Stimulated activated naive B cell treated with anti-CD40 and anti-IgM and Interleukin-4, amounts not matched to agents 10 μg/mL and 1 μg/mL and 100 μg/mL, for 72 hours (primary cell): ENCODE data around the gene ZNF205.
"Not testable (repeated sequence)": the region's sequence is repeated elsewhere in the genome, so short reads cannot be mapped to it uniquely, and the experiment has no call there.

Experiments used
- ATAC-seq, 2 donors: fragments of 150-1000 bp; cut with Tn5 transposase; replicated peaks; 2 replicates each; pipeline ENCODE4 v1.10.0; 2021; ENCODE audit warnings: moderate library complexity in 1 of 2
- DNase-seq: peaks from one replicate; pipeline ENCODE4 v3.0.0; 2021
- H3K27ac Mint-ChIP-seq: one replicate; pipeline ENCODE4 v1.8.0; 2022; ENCODE audit warnings: mild to moderate bottlenecking, mixed read lengths
- H3K27me3 Mint-ChIP-seq, 2 donors: one replicate each; pipeline ENCODE4 v1.8.0; 2022; ENCODE audit warnings: mixed read lengths in 2 of 2
- H3K36me3 Mint-ChIP-seq, 2 donors: one replicate each; pipeline ENCODE4 v1.8.0; 2022; ENCODE audit warnings: mixed read lengths in 2 of 2, mild to moderate bottlenecking in 1 of 2
- H3K4me1 Mint-ChIP-seq, 2 donors: one replicate each; pipeline ENCODE4 v1.8.0; 2022; ENCODE audit warnings: mixed read lengths in 2 of 2, mild to moderate bottlenecking in 1 of 2
- H3K4me3 Mint-ChIP-seq, 2 donors: one replicate each; pipeline ENCODE4 v1.8.0; 2022; ENCODE audit warnings: mild to moderate bottlenecking in 2 of 2, mixed read lengths in 2 of 2, moderate library complexity in 1 of 2
- H3K9me3 Mint-ChIP-seq, 2 donors: one replicate each; pipeline ENCODE4 v1.8.0; 2022; ENCODE audit warnings: mixed read lengths in 2 of 2, mild to moderate bottlenecking in 1 of 2

The ZNF205 gene

DNA sequence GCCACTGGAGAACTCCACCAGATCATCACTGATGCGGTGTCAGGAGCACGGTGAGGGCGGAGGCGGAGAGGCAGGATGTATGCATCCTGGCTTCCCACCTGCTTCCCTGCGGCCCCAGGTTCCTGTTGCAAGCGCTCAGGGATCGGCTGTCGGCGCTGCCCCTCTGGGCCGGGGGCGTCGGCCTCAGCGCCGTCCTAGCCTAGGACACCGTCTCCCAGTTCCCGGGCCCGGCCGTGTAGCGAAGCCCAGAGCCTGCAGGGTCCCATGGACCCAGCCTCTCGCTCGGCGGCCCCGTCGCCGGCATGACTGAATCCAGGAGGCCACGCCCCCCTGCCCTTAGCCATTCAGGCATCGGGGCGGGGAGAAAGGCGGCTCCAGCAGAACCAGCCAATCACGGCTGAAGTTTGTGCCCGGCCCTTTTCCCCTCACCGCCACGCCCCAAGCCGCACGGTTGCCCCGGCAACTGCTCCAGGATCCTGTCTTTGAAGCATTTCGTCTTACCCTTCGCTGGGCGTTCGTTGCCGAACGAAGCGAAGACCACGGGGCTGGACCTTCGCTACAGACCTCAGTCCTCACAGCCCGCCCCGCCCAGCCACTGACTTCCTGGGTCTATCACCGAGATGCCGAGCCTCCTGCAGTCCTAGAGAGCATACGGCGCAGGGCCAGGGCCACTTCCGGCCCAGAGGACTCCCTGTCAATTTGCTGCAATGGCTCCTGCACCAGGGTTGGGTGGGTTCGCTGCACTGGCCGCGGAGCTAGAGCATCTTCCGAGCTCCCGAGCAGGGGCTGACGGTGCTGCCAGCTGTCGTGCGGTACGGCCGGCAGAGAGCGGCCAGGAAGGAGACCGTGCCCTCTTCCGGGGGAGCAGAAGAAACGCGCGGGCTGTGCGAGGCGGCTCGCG is 11.8 kb downstream of the ZNF205 start:
- Mint-ChIP-seq H3K4me1 (peaks cover 26 to 49% of the 10 kb centered on the region in 2 donors), H3K9me3 (no peaks in the 10 kb centered on the region), H3K27ac (peak overlapping the region; percentile 98), H3K36me3 (peaks cover 5 to 11% of the 10 kb centered on the region in 2 donors), H3K27me3 (no peaks in the 10 kb centered on the region), H3K4me3 (peak overlapping the region; percentile 96 to 98)
- DNase-seq (peak; percentile 93), ATAC-seq (peak; percentile 88 to 92)

DNA sequence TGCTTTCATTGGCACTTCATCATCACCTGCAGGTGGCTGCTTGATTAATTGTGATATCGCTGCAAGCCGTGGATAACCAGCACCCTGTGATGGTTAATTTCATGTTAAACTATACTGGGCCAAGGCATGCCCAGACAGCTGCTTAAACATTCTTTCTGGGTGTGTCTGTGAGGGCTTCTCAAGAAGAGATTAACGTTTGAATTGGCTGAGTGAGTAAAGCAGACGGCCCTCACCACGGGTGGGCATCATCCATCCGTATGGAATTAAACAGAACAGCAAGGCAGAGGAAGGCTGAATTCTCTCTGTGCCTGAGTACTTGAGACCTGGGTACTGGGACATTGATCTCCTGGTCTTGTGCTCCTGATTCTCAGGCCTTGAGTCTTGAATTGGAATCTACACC is 15.4 kb downstream of the ZNF205 start:
- Mint-ChIP-seq H3K9me3 (no peaks in the 10 kb centered on the region), H3K27me3 (no peaks in the 10 kb centered on the region), H3K36me3 (peaks cover 14 to 21% of the 10 kb centered on the region in 2 donors), H3K27ac (no peak overlapping the region), H3K4me3 (no peak overlapping the region), H3K4me1 (peaks cover 30 to 68% of the 10 kb centered on the region in 2 donors)
- ATAC-seq (no peak), DNase-seq (no peak)

DNA sequence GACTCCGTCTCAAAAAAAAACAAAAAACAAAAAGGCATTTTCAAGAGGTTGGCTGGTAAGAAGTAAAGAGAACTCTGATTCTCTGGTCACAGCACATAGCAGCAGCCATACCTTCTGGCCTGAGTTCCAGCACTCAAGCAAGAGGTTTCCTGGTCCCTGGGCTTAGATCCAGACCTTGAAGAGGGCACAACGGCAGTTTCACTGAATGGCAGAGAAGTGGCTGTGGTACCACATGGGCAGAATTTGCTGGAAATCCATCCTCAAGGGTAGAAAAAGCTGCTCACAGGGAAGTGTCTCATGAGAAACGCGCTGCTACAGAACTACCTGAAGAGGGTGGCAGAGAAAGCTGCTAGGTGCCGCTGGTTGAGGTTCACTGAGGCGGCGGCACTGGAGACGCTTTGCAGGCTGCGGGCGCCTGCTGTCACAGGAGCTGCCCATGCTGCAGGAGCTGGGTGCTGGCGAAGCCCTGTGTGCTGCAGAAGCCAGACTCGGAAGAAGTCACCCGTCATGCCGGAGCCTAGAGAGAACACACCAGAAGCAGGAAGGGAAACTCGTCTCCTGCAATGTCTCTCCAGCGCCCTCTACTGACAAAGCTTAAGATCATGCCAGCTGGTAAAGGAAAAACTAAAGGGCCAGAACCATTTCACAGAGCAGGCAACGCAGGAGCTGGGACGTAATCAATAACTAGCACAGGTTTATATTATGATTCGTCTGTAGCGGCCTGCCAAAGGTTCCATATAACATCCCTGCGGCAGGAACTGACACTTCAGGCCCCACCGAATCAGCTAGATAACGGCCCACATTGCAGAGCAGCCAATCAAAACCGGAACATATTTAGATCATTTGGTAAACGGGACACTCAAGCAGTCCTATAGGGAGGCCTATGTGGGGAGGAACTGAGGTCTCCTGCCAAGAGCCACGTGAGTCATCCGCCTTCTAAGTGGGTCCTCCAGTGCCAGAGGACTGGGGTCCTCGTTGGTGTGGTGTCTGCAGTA is 17.0 kb downstream of the ZNF205 start:
- peaks cover 18 to 24% of the 10 kb centered on the region in 2 donors for H3K36me3 Mint-ChIP-seq
- ATAC-seq (peak; percentile 77 to 79), DNase-seq (peak; percentile 71)
- H3K4me1 Mint-ChIP-seq, result peaks cover 24 to 61% of the 10 kb centered on the region in 2 donors
- H3K27ac Mint-ChIP-seq, result peak overlapping the region; percentile 92
- no peaks in the 10 kb centered on the region for H3K9me3 Mint-ChIP-seq
- peak overlapping the region; percentile 93 to 96 for H3K4me3 Mint-ChIP-seq
- no peaks in the 10 kb centered on the region for H3K27me3 Mint-ChIP-seq

- DNase-seq, result no peak
- H3K4me3 Mint-ChIP-seq, result no peak overlapping the region
- no peak for ATAC-seq
These were observed 19.5 kb downstream of the ZNF205 start for GRCh38 chr16:3131755-3132377.

GRCh38 chr16:3133844-3134243 is 21.5 kb downstream of the ZNF205 start:
- no peak for ATAC-seq
- H3K9me3 Mint-ChIP-seq, result no peaks in the 10 kb centered on the region
- H3K4me3 Mint-ChIP-seq, result peak overlapping the region; percentile 96 to 100
- H3K4me1 Mint-ChIP-seq, result peaks cover 11 to 45% of the 10 kb centered on the region in 2 donors
- peaks cover 14 to 26% of the 10 kb centered on the region in 2 donors for H3K36me3 Mint-ChIP-seq
- peak overlapping the region; percentile 98 for H3K27ac Mint-ChIP-seq
- DNase-seq, result no peak
- no peaks in the 10 kb centered on the region for H3K27me3 Mint-ChIP-seq

More at GRCh38 chr16:3131755-3132377, 19.5 kb downstream of the ZNF205 start:
- H3K27me3 Mint-ChIP-seq, result no peaks in the 10 kb centered on the region
- H3K27ac Mint-ChIP-seq, result no peak overlapping the region
- H3K36me3 Mint-ChIP-seq, result peaks cover 15 to 20% of the 10 kb centered on the region in 2 donors
- no peaks in the 10 kb centered on the region for H3K9me3 Mint-ChIP-seq
- H3K4me1 Mint-ChIP-seq, result peaks cover 14 to 53% of the 10 kb centered on the region in 2 donors

DNA sequence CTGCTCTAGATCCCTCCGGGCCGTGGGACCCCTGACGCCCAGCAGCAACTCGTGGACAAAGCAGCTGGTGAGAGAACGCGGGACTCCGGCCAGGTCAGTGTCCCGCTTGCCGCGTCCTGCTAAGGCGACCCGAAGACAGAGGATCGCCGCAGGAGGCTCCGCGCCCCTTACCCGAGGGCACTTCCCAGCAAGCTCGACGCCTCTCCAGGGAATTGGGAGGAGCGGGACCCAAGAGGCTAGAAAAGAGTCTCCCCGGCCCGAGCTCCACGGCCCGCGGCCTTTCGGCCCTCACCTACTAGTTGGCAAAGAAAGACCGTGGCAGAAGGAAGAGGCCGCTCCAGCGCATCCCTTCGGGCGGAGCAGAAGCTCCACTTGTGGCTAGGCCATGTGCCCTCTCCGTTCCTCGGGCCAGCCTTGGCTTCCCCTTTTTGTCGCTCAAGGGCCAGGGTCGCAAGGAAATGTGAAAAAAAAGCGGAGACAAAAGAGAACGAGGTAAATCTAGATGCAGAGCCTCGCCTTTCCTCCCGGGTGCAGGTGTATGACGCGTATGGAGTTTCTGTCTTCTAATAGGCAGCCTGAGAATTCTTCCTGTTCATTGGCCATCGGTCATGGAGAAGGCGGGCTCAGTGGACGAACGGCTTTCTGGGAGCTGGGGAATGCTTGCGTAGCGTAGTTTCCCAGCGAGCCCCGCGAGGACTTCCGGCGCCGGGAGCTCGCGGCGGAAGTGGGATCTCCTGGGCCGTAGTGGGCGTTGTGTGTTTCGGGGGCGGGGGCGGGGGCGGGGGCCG is 22.1 kb downstream of the ZNF205 start, which contains the start of gene ZNF213:
Gene ZNF213 (plus strand): TSS at position 692 of the 788 bp plus-strand sequence. CDS start 2,252 bp downstream, outside the sequence.
- H3K36me3 Mint-ChIP-seq, result peaks cover 19 to 30% of the 10 kb centered on the region in 2 donors
- peak within 1 kb of the TSS; percentile 98 for H3K27ac Mint-ChIP-seq
- peaks cover 9 to 38% of the 10 kb centered on the region in 2 donors for H3K4me1 Mint-ChIP-seq

DNA sequence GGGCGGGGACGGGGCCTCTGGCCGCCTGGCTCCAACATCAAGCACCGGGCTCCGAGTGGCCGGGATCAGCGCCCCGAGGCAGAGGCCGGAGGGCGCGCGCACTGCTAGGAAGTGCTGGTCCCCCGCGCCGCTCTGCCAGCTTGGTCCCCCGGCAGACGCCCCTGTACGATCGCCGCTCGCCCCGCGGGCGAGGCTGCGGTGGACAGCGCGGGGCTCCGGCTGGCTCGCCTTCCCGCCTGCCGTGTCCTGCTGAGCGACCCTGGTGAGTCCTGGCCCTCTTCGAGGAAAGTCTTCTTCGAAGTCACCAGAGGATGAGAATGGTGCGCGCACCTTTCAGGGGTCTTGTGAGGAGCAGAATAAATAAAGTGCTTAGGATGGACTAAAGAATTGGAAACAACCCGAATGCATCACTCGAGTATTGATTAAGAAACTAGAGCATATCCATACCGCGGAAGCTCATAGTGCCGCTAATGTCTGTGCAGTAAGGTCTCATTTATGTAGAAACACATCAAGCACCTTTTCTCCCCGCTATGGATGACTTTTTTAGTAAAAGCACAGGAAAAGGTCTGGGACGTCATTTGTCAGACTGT is 22.8 kb downstream of the ZNF205 start:
- Mint-ChIP-seq H3K27ac (peak overlapping the region; percentile 98), H3K4me1 (peaks cover 5 to 34% of the 10 kb centered on the region in 2 donors), H3K4me3 (peak overlapping the region; percentile 96 to 100), H3K9me3 (no peaks in the 10 kb centered on the region), H3K36me3 (peaks cover 20 to 30% of the 10 kb centered on the region in 2 donors), H3K27me3 (no peaks in the 10 kb centered on the region)
- no peak for DNase-seq
- ATAC-seq, result peak; percentile 54 to 56

More for the DNA sequence above, 22.1 kb downstream of the ZNF205 start, which contains the start of gene ZNF213:
- H3K4me3 Mint-ChIP-seq, result peak within 1 kb of the TSS; percentile 96 to 100
- ATAC-seq (peak; percentile 97 to 98), DNase-seq (peak; percentile 94)
- no peaks in the 10 kb centered on the region for H3K27me3 Mint-ChIP-seq
- no peaks in the 10 kb centered on the region for H3K9me3 Mint-ChIP-seq

- H3K36me3 Mint-ChIP-seq, result peaks cover 24 to 37% of the 10 kb centered on the region in 2 donors
- no peaks in the 10 kb centered on the region for H3K9me3 Mint-ChIP-seq
- ATAC-seq (no peak), DNase-seq (no peak)
- H3K4me1 Mint-ChIP-seq, result peaks cover 6 to 23% of the 10 kb centered on the region in 2 donors
- no peak overlapping the region for H3K27ac Mint-ChIP-seq
- no peak overlapping the region for H3K4me3 Mint-ChIP-seq
- no peaks in the 10 kb centered on the region for H3K27me3 Mint-ChIP-seq
These were observed 24.9 kb downstream of the ZNF205 start for GRCh38 chr16:3137267-3137666.

DNA sequence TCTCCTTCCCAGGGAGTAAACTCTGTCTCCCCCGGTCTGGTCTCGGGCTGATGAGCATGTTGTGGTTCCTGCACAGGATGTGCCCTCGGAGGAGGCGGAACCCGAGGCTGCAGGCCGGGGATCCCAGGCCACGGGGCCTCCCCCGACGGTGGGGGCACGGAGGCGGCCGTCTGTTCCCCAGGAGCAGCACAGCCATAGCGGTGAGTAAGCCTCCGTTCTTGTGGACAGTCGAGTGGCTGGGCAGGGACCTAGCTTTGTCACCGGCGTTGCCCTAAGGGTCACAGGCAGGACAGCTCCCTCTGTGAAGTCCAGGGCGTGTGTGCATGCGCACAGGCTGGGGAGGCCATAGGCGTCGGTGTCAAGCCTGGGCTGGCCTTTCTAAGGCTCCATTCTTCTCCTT is 26.0 kb downstream of the ZNF205 start:
- Mint-ChIP-seq H3K4me3 (no peak overlapping the region), H3K36me3 (peaks cover 23 to 42% of the 10 kb centered on the region in 2 donors), H3K4me1 (peaks cover 5 to 14% of the 10 kb centered on the region in 2 donors), H3K9me3 (no peaks in the 10 kb centered on the region), H3K27me3 (no peaks in the 10 kb centered on the region), H3K27ac (no peak overlapping the region)
- ATAC-seq (no peak), DNase-seq (no peak)

GRCh38 chr16:3138823-3139426 is 26.5 kb downstream of the ZNF205 start:
- Mint-ChIP-seq H3K36me3 (peaks cover 23 to 44% of the 10 kb centered on the region in 2 donors), H3K9me3 (no peaks in the 10 kb centered on the region), H3K27ac (no peak overlapping the region), H3K27me3 (no peaks in the 10 kb centered on the region), H3K4me1 (peaks cover 5 to 13% of the 10 kb centered on the region in 2 donors), H3K4me3 (no peak overlapping the region)
- DNase-seq, result no peak
- no peak for ATAC-seq

- H3K4me3 Mint-ChIP-seq, ATAC-seq, H3K9me3 Mint-ChIP-seq, DNase-seq, H3K27me3 Mint-ChIP-seq, H3K27ac Mint-ChIP-seq: not testable (repeated sequence)
- peaks cover 5 to 13% of the 10 kb centered on the region in 2 donors for H3K4me1 Mint-ChIP-seq
- H3K36me3 Mint-ChIP-seq, result peaks cover 23 to 44% of the 10 kb centered on the region in 2 donors
These were observed 27.2 kb downstream of the ZNF205 start for GRCh38 chr16:3139561-3139960.

- H3K36me3 Mint-ChIP-seq, result peaks cover 23 to 44% of the 10 kb centered on the region in 2 donors
- no peak overlapping the region for H3K4me3 Mint-ChIP-seq
- no peaks in the 10 kb centered on the region for H3K27me3 Mint-ChIP-seq
- no peak overlapping the region for H3K27ac Mint-ChIP-seq
- H3K9me3 Mint-ChIP-seq, result no peaks in the 10 kb centered on the region
- peaks cover 5 to 11% of the 10 kb centered on the region in 2 donors for H3K4me1 Mint-ChIP-seq
- ATAC-seq (no peak), DNase-seq (no peak)
These were observed 28.4 kb downstream of the ZNF205 start for GRCh38 chr16:3140603-3141427.
